ENCODE data around the gene WNT8A.

Gene WNT8A

DNA sequence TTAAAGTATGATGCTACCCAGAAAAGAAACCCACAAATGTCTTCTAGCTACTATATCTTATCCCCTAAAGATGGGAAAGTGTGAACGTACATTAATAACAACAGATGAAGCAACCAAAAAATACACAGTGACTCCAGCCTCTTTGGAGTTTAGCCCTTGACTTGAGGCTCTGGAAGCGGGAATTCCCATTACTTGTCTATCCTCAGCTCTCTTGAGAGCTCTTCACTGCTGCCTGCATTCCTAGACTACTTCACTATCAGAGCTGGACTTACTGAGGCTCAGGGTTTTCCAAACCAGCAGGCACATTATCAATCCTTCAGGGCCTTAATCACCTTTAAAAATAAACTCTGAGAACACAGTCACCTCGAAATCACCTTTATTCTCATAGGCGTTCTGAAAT lies 56.4 kb downstream of the WNT8A start:
- no peak for DNase-seq (ENCODE audit: low read depth, low spot score)
